Stimulated activated CD4-positive, alpha-beta T cell treated with anti-CD3 and anti-CD28 coated beads, Interleukin-1b, Interleukin-23, amount 100 ng/mL, for 48 hours (primary cell): ENCODE data around the gene ELOB.

ENCODE experiments used
- DNase-seq: peaks from one replicate; pipeline ENCODE4 v3.0.0-alpha.2; 2020

Gene ELOB

DNA sequence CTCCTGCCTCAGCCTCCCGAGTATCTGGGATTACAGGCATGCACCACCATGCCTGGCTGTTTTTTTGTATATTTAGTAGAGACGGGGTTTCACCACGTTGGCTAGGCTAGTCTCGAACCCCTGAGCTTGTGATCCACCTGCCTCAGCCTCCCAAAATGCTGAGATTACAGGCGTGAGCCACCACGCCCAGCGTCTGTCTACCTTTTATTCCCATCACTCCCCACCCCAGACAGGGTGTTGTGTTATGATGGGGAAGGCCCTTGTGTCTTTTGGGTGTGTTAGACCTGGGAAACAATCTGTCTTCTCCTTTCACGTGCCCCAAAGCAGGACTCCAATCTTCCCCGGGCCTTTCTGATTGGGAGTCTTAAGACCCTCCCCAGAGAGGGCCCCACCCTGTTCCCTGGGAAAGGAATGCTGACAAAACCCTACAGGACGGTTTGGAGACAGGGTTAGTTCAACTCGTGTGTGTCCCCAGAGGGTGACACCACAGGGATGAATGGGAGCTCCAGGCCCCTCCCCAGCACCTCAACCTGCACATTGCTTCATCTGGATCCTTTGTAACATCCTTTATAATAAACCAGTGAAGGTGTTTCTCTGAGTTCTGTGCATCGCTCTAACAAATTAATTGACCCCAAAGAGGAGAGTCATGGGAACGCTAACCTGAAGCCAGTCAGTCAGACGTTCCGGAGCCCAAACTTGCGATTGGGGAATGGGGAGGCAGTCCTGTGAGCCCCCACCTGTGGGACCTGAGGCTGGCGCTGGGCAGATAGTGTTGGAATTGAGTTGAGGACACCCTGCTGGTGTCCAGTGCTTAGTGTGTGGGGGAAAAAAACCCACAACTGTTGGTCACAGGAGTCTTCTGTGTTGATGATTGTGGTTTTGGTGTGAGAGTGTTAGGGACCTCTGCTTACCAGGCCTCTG, 3.2 kb upstream of the ELOB start:
- DNase-seq = no peak

DNA sequence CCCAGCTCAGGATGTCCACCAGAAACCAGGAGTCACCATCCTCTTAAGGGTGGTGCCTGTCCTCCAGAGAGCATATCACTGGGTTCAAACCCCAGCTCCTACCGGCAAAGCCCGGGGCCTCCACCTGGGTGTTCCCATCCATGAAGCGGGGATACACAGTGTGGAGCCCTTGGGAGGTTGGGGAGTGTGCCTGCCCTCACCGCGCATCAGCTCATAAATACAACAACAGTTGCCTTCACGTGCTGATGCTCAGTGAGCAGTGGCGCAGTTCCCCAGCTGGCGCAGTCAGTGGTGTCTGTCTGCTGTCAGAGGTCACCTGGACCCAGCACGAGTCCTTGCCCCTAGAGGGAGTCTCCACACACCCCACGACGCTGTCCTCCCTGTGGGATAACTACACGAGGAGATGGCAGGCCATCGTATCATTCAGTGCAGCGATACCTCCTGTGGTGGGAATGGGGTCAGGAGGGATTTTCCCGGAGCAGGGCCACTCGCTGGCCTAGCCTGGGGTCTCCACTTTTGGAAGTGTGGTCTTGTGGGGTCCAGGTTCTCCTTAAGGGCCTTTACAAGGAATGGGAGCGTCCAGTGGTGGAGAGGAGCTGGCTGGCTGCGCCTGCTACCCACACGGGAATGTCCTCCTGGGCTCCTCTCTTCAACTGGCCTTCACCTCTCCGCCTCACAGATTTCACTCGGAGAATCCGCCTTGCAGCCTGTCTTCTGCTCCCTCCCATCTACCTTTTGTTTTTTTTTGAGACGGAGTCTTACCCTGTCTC, 2.3 kb upstream of the ELOB start:
- DNase-seq = no peak

DNA sequence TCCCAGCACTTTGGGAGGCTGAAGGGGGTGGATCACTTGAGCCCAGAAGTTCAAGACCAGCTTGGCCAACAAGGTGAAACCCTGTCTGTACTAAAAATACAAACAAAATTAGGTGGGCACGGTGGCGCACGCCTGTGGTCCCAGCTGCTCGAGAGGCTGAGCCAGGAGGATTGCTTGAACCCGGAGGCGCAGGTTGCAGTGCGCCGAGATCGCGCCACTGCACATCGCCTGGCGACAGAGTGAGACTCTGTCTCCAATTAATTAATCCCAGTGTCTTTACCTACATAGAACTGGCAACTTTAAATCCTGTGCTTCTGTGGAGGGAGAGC, 1.5 kb upstream of the ELOB start:
- no peak for DNase-seq

DNA sequence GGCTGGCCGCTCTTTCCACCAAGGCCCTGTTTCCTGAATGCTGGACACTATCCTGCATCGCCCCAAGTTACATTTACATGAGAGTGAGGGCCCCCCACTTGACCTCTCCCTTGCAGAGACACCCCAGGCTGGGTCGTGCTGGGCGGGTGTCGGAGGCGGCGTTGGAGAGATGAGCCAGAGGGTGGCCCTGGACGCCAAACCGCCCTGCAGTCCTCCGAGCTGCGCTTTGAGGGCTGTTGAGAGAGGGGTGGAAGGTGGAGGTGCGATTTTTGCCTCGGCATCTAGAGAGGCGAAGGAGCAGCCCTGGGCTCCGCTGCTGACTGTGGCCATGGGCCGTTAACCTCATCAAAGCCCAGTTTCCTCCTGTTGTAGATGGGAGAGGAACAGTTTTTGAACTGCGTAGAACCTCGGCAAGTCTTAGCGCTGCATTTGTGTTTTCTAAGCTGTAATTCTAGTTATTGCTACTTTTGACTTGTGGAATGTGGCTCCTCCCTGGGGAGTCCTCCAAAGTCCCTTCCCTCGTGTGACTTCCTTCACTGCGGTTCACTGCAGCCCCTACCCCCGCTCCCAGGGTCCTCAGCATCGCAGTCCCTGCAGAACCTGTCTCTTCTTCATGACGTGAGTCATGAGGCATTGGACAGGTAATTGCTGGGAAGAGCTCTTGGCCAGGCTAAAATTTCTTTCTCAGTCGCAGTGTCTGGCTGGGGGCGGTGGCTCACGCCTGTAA, 986 bp upstream of the ELOB start:
- DNase-seq = no peak

DNA sequence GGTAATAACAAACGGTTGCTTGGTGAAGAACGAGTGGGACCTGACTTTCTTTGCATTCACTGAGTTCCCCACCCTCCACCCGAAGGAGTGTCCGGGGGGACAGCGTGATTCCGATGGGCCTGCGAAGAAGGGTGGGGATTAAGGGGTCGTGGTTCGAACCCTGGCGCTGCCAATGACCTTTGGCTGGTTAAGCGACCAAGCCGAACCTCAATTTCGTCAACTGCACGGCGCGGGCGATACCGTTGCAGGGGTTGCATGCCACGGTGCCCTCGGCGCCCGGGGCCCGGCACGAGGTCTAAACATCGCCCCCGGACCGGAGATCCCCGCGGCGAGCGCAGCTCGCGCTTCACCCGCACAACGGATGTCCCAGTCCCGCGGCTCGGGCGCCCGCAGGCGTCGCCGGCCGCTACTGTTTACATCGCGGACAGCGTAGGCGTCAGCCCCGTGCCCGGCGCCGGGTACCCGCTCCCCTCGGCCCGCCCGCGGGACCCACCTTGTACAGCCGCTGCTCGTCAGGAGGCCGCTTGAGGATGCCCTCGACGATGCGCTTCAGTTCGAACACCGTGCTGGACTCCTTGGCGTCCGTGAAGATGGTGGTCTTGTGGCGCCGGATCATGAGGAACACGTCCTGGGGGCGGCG, 460 bp downstream of the ELOB start:
- DNase-seq = no peak

DNA sequence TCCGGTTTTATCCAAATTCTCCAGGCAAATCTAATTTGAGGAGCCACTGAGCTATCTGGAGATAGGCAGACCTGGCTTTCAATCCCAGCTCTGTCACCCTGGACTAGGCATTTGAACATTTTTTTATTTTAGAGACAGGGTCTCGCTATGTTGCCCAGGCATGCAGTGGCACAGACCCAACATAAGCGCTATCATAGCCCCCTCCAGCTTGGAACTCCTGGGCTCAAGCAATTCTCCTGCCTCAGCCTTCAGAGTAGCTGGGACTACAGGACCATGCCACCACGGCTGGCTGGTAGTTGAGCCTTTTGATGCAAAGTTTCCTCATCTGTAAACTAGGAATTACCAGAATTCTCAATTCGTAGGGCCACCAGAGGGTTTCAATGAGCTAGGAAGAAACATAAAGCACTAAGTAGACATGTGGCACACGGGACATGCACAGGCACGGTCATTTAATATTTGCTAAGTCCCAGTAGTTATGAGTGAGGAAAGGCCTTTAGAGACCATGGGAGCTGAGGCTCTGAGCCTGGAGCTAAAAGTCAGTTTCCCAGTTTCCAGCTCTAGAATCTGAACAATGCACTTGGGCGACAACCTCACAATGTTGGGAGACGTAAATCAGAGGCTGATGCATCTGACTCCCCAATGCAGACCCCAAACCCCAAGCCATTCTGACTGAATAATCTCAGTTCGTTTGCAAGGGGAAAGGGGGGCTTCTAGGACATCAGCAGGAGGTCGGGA, 1.1 kb downstream of the ELOB start:
- DNase-seq = no peak

DNA sequence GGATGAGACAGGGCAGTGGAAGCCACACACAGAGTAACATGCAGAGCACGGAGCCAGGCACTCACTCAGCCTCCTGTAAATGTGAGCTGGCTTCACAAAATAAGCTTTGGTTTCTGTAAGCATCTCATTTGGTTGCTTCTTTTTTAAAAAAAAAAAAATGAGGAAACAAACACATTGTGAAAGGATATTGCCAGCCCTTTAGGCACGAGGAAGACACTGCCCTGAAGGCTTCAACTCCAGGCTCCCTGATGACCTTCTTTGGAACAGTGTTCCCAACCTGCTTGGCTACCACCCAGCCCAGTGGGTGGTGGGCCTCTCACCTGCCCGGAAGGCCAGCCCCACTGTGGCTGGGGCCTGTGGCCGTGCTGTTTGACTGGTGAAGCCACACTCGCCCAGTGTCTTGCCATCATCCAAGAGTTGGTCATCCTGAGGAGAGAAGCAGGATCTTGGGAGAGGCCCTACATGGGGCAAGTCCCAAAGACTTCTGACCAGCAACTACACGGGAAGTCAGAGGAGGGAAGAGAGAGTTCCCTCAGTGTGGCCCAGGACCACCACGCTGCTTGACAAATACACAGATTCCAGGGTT, 1.9 kb downstream of the ELOB start:
- DNase-seq = no peak

DNA sequence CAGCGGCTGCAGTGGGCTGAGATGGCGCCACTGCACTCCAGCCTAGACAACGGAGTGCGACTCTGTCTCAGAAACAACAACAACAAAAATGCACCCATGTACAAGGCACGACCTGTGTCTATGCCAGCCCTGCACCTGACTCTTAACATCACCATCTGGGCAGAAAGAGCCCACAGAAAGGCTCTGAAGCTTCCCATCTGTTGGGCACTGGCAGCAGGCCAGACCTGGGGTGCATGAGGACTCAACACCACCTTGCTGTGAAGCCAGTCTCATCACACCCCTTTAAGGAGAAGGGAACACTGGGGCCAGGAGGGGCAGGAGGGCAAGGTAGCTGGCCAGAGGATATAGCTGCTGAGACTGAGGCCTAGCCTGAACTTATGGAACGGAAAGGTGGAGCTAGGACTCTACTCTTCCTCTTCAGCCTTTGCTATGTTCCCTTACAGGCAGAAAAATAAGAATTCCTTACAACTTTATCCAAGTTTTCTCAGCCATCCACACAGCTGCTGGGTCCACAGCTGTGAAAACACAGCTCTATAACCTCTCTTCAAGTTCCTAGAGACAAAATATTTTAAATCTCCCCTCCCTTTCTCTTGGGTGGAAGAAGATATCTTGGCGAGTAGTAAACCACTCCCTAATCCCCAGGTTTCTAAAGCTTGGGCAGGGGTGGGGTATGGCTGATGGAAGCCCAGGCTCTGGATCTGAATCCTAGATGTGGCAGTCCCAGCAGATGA, 2.8 kb downstream of the ELOB start:
- no peak for DNase-seq

DNA sequence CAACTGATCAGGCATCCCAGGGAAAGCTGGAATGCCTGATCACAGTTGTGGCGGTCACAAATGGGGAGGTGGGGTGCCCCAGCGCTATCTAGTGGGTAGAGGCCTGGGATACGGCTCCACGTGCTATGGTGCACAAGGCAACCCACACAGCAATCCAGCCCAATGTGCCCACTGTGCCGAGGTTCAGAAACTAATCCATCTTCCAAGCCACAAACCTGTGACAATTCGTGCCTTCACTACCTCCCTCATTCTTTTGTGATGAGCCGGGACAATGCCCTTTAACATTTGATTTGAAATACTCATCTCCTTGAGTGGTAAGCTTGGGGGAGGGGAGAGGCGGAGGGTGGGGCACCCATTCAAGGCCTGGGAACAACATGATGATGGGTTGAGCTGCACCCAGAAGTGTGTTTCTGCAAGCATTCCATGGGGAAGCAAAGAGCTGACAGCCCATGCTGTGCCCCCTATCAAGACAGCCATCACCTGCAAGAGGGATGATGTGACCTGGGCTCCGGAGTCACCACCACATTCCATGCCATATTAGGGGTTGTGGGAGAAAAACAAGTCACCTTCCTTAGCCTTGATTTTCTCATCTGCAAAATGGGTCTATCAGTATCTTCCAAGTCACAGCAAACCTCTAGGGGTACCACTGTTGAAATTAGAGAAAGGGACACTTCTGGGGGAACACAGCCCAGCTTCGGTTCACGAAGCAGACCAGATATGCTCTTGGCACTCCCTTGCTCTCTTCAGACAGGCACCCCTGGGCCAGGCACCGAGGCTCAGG, 3.7 kb downstream of the ELOB start:
- DNase-seq = no peak

DNA sequence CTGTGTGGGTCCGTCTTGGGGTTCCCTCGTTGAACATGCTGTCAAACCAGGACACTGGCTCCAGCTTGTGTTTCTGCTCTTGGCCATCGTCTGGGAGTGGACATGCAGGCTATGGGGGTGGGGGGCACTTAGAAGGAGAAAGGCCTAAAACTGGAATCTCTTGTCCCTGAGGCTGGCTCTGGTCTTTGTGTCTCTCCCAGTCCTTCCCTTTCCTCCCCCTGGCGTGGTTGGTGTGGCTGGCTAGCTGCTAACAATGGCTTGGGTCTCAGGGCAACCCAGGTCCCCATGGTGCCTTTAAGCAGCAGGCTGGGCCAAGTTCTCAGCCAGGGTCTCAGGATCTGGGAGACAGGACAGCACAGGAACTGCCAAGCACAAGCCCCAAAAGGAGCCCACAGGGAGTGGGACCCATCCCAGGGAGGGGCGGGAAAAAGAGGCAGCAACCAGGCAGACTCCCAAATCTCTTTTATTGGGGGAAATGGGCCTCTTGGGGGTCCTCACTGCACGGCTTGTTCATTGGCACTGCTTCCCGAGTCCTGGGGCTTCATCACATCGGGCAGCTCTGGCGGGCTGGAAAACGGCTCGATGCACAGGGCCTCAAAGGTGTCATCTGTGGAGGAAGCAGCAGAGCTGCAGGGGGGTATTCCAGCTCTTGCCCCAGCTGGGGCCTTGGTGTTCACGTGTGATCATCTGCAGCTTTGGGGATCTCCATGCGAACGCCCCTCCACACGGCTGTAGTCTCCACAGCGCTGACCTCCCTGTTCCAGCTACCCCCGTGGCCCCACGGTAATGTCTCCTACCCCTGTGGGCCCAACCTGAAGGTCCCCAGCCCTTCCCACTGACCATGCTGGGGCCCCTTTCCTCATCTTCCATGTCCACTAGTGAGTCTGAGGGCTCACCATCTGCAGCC, 5.3 kb downstream of the ELOB start:
- no peak for DNase-seq

DNA sequence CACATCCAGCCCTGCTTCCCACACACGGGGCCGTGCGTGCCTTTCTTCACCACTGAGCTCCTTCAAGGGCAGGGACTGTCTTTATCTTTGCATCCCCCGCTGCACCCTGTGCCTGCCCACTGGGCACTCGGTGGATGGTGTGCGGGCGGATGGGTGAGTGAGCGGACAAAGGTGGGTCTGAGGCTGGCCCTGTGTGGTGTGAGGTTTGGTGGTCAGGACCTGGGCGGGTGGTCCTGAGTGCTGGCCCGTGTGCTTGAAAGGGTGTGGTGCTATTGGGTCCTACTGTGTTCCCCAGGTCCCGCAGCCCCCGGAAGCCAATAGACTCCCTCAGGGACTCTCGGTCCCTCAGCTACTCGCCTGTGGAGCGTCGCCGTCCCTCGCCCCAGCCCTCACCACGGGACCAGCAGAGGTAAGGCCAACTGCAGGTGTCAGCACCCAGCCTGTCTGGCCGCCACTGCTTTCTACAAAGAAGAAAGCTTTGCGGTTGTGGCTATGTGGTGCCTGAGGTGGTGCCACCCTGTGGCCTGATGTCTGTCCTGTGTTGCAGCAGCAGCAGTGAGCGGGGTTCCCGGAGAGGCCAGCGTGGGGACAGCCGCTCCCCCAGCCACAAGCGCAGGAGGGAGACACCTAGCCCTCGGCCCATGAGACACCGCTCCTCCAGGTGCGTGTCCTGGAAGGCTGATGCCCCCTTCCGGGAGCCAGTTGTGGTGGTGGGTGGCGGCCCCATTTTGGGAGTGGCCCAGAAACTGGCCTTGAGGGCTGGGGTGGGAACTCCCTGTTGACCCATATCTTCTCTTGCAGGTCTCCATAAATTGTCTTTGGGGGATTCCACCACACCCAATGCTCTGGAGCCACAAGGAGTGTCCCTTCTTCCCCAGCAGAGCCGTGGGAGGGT, 6.8 kb downstream of the ELOB start:
- no peak for DNase-seq

DNA sequence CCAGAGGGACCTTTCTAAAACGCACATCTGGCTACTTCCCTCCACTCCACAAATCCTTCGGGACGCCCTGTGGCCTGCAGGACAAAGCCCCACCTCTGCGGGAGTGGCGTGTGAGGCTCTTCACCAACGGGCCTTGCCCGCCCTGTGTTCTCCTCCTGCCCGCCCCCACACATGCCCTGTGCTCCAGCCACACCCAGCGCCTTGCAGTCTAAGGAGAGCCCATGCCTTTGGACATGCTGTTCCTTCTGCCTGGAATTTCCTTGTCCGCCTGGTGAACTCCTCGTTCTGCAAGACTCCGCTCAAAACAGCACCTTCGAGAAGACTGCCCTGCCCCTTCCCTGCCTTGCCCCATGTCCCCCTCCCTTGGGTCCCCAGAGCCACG, 7.4 kb downstream of the ELOB start:
- DNase-seq = no peak

DNA sequence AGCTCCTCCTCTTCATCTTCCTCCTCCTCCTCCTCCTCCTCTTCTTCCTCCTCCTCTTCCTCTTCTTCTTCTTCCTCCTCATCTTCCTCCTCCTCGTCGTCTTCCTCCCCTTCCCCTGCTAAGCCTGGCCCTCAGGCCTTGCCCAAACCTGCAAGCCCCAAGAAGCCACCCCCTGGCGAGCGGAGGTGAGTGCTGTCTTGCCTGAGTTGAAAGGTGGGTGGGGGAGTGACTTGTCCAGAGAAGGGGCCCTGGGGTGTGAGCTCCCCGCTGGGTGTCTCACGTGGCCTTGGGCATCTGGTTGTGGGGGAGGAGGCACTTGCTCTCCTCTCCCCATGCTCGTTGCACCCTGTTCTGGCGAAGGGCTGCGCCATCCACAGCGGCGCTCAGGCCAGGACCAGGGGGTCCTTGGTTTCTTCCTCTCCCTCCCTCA, 8.0 kb downstream of the ELOB start:
- no peak for DNase-seq

DNA sequence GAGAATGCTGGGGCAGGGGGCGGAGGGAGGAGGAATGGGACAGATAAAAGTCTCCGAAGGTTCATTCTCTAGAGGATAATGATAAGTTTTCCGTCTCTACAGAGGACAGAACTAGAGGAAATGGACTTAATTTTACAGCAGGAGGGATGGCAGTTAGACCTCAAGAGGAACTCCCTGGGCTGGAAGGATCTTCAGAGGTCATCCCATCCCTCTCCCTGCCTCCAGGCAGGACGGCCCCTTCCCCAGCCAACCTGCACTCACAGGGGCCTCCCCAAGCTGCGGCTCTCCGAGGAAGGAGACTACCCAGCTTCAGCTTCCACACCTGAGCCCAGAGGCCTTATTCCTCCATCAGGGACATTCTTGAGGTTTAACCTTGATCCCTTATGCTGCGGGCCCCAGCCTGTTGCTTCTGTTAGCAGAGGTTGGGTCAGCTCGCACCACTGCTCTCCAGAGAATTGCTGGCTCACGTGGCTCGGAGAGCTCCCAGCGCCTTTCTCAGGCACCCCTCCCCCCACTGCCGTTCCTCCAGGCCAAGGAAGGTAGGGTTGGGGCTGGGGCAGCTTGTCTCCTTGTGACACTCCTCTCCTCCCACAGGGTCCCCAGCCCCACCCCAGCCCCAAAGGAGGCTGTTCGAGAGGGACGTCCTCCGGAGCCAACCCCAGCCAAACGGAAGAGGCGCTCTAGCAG, 8.5 kb downstream of the ELOB start:
- no peak for DNase-seq

DNA sequence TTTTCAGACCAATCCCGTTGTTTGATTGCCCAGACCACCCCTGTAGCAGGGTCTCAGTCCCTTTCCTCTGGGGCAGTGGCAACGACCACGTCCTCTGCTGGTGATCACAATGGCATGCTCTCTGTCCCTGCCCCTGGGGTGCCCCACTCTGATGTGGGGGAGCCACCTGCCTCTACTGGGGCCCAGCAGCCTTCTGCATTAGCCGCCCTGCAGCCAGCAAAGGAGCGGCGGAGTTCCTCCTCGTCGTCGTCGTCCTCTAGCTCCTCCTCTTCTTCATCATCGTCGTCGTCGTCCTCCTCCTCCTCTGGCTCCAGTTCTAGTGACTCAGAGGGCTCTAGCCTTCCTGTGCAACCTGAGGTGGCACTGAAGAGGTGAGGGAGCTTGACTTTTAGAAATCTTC, 9.2 kb downstream of the ELOB start:
- DNase-seq = no peak

DNA sequence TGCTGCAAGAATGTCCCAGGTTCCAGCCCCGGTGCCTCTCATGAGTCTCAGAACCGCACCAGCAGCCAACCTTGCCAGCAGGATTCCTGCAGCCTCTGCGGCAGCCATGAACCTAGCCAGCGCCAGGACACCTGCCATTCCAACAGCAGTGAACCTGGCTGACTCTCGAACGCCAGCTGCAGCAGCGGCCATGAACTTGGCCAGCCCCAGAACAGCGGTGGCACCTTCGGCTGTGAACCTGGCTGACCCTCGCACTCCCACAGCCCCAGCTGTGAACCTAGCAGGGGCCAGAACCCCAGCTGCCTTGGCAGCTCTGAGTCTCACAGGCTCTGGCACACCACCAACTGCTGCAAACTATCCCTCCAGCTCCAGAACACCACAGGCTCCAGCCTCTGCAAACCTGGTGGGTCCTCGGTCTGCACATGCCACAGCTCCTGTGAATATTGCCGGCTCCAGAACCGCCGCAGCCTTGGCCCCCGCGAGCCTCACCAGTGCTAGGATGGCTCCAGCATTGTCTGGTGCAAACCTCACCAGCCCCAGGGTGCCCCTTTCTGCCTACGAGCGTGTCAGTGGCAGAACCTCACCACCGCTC, 9.8 kb downstream of the ELOB start:
- no peak for DNase-seq

DNA sequence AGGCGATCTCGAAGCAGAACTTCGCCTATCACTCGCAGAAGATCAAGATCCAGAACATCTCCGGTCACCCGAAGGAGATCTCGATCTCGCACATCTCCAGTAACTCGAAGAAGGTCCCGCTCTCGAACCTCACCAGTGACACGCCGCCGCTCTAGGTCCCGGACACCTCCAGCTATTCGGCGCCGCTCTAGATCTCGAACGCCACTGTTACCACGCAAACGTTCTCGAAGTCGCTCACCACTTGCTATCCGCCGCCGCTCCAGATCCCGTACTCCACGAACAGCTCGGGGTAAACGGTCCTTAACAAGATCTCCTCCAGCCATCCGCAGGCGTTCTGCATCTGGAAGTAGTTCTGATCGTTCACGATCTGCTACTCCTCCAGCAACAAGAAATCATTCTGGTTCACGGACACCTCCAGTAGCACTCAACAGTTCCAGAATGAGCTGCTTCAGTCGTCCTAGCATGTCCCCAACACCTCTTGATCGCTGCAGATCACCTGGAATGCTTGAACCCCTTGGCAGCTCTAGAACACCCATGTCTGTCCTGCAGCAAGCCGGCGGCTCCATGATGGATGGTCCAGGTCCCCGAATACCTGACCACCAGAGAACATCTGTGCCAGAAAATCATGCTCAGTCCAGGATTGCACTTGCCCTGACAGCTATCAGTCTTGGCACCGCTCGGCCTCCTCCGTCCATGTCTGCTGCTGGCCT, 10.5 kb downstream of the ELOB start:
- no peak for DNase-seq
